Measurements from ENCODE around the gene KANSL1L.
A peak's percentile ranks its signal among the peaks of the same experiment; 100 is the strongest.
"Not testable (repeated sequence)": the region's sequence is repeated elsewhere in the genome, so short reads cannot be mapped to it uniquely, and the experiment has no call there.

Gene KANSL1L

DNA sequence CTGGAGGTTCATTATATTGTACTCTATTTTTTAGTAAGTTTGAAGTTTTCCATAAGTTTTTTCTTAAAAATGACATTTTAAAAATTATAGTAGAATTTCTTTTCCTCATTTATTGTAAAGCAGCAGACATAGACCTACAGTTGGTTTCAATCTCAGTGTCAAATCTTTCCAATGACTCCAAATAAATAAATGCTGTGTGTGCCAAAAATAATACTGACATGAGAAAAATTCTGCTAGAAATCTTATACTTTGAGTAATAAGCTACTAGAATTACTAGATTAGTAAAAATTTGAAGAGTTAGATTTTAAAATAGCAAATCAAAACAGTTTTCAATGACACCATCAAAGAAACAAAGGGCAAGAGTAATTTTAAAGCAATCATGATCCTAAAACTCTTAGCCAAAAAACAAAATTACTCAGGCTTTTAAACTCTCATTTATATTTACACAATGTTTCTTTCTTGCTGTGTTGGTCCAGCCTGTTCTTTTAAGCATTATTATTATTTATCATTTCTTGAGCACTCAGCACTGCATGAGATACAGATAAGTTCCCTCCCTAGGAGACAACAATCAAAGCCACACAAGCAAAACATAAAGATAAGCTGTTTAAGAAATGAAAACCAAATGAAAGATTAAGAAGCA, 8.3 kb upstream of the KANSL1L start:
- no peak for DNase-seq (ENCODE audit: low read depth, low spot score)

DNA sequence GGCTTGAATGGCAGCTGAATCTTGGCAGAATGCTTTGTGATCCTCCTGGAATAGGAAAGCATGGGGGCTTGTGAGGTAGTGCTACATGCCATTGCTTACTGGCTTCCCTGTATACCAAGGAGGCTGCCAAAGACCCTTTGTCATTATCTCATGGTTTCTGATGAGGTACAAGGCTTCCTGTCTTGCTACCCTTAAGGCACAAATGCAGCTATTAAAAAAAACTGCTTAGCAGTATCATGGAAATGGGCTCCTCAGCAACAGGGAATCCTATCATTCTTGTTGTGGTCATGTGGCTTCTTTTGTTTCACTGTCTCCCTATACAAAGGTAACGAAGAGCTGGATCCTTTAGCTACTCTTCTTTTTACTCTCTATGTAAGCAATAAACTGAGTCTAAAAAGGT, 6.6 kb upstream of the KANSL1L start:
- no peak for DNase-seq (ENCODE audit: low read depth, low spot score)

DNA sequence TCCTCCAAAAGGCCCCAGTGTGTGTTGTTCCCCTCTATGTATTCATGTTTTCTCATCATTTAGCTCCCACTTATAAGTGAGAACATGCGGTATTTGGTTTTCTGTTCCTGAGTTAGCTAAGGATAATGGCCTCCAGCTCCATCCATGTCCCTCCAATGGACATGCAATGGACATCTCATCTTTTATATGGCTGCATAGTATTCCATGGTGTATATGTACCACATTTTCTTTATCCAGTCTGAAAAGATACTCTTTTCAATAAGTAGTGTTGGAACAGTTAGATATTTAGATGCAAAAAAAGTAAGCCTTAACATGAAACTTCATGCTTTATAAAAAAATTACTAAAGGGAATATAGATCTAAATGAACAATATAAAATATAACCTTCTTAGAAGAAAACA, 5.9 kb upstream of the KANSL1L start:
- not testable (repeated sequence) for DNase-seq (ENCODE audit: low read depth, low spot score)

DNA sequence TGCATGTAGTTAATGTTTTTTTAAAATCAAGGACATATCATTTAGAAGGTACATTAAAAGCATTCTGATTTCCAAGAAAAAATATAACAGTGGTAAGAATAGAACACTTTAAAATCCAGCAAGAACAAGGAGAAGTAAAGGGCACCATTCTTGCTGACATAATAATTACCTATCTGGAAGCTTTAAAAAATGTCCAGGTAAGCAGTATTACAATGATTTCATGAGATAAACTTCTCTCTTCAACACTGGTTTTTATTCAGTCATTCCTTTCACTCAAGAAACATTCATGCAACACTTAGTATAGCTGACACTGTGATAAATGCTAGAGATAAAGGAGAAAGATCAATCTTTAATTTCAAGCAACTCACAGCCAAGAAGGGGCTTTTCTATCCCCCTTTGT, 2.9 kb upstream of the KANSL1L start:
- no peak for DNase-seq (ENCODE audit: low read depth, low spot score)

DNA sequence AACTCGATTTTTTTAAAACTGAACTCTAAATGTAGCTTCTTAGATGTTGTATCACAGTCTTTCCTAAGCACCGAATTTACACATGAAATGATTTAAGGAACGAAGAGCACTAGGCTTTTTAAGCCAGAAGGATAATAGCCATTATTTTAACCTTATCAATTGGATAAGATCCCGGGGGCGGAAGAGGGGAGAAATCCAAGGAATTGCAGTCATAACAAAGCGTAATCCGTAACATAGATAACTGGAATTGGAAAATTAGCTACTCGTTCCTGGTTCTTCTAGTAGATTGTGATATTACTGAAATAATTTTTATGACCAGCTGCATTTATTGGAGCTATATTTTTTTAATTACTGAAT, 988 bp upstream of the KANSL1L start:
- no peak for DNase-seq (ENCODE audit: low read depth, low spot score)

DNA sequence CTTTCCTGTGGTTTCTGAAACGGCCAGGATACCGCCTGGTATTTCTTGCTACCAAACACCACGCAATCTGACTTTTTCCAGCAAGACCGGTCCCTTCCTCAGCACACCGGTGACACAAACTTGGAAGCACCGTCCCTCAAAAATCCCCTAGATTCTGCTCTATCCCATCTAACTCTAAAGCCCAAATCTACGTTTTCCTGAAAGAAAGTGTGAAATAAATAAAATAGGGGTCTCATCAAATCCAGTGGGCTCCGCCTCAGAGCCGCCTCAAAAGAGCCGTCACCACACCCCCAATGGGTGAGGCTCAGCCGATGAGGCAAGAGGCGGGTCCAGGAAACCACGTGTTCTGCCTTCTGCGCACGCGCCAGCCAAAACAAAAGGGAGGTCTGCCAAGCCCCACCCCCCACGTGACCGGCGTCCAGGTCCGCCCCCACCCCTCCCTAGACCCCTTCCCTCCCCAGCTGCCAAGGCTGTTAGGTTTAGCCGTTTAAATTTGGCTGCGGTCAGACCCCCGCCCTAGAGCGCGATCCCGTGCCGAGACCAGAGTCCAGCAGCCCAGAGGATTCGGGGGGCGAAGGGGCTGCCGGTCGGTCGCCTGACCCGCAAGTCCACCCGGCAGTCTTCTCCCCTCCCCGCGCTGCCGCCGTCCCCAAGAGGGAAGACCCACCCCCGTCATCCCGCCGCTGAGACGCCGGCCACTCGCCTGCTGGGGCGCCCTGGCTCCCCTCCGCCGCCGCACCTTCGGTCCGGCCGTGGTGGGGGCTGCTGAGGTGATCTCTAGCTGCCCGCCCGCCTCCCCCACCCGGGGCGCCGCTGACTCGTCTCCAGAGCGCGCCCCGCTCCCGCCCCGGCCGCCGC, 534 bp downstream of the KANSL1L start:
- peak; percentile 93 for DNase-seq (ENCODE audit: low read depth, low spot score)

DNA sequence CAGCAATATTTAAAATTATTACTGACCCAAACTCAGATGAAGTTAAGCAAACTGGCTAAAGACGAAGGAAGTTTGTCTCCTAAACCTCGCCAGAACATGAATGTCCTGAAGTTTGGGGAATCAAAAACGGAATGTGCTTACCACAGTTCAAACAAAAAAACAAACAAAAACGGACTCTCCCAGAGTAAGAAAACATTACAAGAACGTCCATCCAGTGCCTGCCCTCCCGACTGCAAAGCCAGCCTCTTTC, 1.1 kb downstream of the KANSL1L start:
- DNase-seq (ENCODE audit: low read depth, low spot score) = no peak

DNA sequence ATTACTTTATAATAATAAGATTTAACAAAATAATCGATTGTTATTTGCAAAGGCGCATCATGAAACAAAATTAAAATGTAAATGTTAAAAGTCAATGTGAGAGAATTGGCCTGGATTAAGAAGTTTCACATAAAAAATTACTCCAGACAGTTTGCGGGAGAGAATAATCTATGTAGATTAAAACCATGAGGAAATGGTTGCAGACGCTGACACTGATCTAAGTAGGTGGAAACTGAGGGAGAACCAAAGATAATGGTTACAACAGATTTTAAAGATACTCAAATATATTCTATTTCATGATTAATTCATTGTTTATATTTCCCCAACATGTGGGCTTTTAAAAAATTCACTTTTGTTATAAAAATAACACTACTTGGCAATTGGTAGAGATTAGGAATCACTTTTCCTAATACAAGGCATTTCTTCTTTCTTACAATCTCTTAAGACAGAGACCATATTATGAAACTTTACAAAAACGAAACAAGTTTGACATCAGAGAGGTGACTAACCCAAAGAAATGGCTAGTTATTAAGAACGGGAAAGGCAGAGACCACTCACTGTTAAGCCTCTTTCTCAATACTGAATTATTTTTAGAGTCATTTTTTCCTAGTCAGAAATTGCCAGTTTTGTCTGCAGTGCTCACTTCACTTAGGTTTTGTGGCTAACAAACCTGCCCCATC, 1.6 kb downstream of the KANSL1L start:
- no peak for DNase-seq (ENCODE audit: low read depth, low spot score)

DNA sequence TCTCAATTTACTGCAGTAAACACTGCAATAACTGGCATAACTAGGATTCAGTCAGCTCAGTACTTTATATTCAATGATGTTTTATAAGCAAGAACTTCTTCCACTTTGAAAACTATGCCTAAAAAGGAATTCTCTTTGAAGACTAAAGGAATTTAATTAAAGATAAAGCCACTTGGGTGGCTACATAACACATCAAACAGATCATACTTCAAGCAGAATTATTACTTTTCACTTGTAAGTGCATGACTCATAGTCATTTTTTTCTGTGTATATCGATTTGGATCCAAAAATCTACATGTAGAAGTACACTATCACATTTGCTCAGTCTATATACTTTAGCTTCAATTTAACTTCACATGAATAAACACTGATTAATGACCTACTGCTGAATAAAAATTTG, 4.0 kb downstream of the KANSL1L start:
- DNase-seq (ENCODE audit: low read depth, low spot score) = no peak

DNA sequence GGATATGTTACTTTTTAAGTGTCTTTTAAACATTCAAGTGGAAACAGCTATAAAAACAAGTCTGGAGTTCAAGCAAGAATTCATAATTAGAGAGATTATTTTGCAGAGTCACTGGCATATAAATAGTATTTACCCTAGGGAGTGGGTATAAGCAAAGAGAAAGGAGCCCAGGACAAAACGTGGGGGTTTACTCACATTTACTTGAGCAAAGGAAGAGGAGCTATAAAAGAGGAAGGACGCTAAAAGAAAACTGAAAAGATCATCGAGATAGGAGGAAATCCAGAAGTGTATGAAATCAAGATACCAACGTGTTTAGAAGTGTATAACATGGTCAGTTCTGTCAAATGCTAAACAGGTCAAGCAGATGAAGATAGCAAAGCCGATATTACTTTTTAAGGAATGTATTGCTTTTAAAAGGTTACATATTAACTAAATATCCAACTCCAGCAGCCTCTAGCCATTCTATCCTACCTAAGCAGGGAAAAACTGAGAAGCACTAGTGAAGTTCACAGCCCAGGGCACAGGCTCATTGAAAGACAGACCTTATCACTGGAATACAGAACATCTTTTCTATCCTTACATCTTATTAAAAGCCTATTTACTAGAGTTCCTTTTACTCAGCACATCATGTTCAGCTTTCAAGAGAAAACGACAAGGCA, 8.6 kb downstream of the KANSL1L start:
- no peak for DNase-seq (ENCODE audit: low read depth, low spot score)

DNA sequence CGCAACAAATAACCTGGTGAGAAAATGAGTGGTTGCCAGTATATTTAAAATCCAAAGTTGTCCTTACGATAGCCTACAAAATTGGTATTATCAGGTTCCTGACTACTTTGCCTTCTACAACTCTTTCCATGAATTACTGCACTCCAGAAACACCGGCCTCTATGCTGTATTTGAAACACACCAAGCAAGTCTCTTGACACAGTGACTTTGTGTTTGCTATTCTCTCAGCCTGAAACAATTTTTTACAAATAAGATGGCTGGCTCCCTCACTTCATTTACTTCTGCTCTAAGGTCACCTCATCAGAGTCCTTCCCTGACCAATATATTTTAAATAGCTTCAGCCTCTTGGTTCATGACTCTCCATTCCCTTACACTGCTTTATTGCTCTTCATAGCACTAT, 12.2 kb downstream of the KANSL1L start:
- no peak for DNase-seq (ENCODE audit: low read depth, low spot score)

DNA sequence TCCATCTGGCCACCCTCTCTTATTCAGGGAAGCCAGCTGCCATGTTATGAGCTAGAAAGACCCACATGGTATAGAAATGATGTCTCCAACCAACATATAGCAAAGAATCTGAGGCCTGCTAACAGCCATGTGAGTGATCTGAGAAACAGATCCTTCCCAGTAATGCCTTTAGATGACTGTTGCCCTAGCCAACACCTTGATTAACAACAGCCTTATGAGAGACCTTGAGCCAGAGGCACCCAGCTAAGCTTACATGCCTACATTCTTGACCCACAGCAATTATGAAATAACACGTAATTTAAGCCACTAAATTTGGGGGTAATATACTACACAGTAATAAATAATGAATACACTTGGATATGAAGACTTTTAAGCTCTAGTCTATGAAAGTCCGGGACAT, 13.0 kb downstream of the KANSL1L start:
- no peak for DNase-seq (ENCODE audit: low read depth, low spot score)

DNA sequence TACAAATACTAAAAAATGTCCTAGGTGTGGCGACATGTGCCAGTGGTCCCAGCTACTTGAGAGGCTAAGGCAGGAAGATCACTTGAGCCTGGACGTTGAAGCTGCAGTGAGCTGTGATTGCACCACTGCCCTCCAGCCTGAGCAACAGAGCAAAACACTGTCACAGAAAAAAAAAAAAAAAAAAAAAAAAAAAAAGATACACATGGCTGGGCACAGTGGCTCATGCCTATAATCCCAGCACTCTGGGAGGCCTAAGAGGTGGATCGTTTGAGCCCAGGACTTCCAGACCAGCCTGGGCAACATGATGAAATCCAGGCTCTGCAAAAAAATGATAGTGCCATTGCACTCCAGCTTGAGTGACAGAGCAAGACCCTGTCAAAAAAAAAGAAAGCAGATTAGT, 13.7 kb downstream of the KANSL1L start:
- no peak for DNase-seq (ENCODE audit: low read depth, low spot score)

DNA sequence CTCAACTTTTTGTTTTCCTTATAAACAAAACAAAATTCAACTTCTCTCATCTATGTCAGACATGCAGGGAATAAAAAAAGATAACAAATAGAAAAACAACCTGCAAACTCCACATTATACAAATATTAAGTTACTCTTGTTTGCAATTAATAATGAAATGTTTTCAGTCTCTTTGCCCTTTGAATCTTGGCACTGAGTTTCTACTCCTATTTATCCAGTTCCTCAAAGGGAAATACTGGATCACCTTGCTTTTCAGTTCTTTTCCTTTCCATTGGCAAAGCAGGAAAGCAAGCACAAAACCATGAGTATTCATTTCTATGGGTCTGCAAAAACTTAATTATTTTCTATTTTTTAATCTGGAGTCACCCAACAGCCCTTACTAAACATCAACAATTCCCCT, 23.6 kb downstream of the KANSL1L start:
- DNase-seq (ENCODE audit: low read depth, low spot score) = no peak

DNA sequence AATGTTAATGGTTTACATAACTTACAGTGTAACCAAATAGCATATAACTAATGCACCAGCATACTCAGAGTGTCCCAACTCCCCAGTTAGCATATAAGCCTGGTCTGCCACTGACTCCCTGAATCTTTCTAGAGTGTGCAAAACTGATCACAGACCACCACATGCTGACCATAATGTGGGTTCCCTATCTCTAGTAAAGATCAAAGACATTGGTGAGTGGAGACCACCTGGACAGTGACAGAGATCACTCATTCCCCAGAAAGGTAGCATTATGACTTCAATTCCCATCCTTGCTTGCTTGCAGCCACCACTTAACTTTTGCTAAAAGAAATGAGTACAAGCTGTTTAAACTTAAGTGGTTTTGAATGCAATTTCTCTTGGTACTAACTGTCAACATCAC, 39.0 kb downstream of the KANSL1L start:
- no peak for DNase-seq (ENCODE audit: low read depth, low spot score)

DNA sequence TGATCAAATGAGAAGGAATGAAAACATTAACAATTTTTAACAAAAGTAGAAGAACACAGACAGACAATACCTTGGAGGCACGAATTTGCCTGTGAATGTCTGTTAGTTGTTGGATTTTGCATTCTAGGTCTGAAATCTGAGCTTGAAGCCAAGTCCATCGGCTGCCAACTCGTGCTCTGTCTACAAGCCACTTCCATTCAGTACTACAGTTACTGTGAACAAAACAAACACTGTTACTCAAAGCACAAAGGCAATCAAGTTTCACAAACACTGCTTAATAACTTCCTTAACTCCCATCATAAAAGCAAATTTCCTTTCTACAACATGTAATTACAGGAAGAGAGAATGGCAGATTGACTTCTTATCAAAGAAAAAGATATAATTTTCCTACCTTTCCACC, 42.2 kb downstream of the KANSL1L start:
- no peak for DNase-seq (ENCODE audit: low read depth, low spot score)

DNA sequence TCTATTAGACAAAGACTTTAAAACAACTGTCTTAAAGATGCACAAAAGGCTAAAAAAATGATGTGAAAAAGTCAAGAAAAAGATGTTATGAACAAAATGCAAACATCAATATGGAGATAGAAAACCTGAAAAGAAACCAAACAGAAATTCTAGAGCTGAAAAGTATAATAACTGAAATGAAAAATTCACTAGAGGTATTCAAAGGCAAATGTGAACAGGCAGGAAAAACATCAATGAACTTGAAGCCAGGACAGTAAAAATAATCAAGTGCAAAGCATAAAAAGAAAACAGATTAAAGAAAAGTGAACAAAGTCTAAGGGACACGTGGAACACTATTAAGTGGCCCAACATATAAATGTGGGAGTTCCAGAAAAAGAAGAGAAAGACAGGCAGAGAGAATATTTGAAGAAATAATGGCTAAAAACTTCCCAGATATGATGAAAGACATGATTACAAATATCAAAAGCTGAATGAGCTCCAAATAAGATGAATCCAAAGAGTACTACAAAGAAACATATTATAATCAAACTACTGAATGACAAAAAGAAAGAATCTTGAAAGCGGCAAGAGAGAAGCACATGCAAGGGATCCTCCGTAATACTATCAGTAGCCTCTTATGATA, 57.5 kb downstream of the KANSL1L start:
- no peak for DNase-seq (ENCODE audit: low read depth, low spot score)

DNA sequence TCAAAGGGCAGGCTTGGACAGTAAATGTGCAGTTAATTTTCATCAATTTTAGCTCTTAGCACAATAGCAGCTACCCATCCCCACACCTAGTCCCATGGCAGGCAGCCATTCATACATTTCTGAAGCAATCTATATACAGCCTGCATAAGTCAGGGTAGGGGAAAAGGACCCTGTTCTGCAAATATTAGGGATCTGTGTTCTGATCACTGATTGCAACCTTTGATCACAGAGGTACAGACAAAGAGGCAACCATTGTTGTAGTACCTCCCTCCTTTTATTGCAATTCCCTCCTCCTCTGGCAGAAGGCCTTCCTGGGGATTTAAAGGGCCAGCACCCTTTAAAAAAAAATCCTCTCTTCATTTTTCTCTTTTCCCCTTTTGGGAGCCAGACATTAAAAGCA, 58.3 kb downstream of the KANSL1L start:
- DNase-seq (ENCODE audit: low read depth, low spot score) = no peak

DNA sequence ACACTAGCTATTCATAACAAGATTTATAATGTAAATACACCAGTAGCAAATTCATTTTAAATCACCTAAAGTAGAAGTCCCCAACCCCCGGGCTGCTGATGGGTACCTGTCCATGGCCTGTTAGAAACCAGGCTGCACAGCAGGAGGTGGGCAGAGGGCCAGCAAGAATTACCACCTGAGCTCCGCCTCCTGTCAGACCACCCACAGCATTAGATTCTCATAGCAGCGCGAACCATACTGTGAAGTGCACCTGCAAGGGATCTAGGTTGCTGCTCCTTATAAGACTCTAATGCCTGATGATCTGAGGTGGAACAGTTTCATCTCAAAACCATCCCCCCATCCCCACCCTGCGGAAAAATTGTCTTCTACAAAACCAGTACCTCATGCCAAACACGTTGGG, 71.3 kb downstream of the KANSL1L start:
- no peak for DNase-seq (ENCODE audit: low read depth, low spot score)

DNA sequence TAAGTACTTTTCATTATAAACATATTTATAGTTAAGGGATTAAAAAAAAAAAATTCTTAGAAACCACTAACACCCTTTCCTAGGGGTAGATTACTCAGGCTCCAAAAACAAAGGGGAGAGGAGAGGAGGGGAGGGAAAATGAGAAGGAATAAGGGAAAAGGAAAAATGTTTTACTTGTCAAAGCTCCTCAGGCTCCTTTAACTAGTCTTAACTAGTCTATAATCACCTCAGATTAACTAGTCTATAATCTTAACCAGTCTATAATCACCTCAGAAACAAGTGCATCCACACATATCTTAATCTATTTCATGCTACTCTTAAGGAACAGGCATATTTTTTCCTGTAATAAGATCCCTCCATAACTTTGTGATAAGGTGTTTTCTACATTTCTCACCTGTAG, 76.4 kb downstream of the KANSL1L start:
- DNase-seq (ENCODE audit: low read depth, low spot score) = no peak

DNA sequence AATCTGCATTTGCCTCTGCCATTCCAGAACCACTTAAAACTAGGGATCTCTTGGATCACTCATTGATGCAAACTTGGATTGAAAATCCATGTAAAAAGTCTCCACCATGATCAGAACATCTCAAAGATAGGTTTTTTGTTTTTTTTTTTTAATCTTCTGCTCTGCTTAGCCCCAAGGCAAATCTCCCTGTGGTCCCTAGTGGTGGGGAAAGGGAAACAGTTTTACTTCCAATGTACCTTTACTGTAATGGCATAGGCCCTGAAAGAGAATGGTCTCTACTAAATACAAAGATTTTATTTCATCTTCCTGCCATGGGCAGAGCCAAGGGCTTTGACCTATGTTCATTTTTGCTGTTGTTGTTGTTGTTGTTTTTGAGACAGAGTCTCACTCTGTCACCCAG, 78.4 kb downstream of the KANSL1L start:
- no peak for DNase-seq (ENCODE audit: low read depth, low spot score)

DNA sequence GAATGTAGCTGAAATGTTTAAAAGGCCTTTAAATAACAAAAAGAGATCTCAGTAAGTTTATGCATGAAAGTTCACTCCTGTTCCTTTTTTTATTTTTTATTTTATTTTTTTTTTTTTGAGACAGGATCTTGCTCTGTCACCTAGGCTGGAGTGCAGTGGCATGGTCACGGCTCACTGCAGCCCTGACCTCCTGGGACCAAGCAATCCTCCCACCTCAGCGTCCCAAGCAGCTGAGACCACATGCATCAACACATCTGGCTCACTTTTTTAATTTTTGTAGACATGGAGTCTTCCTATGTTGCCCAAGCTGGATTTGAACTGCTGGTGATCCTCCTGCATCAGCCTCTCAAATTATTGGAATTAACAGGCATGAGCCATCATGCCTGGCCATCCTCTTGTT, 84.3 kb downstream of the KANSL1L start:
- DNase-seq (ENCODE audit: low read depth, low spot score) = no peak

Measured in activated CD4-positive, CD25-positive, alpha-beta regulatory T cell treated with anti-CD3 and anti-CD28 coated beads, Interleukin-2, amount 50 U/mL, for 16 hours (primary cell).